ENCODE results near the gene SNAPC2.

The SNAPC2 gene

GRCh38 chr19:7919610-7920518, at the start of gene SNAPC2:
Gene SNAPC2 (plus strand): TSS chr19:7920338. CDS start chr19:7920367, 29 bp downstream.
- DNase-seq: peak; percentile 97

- DNase-seq: peak; percentile 57
Measured at GRCh38 chr19:7870571-7871436, 49.3 kb upstream of the SNAPC2 start.

GRCh38 chr19:7871437-7872305, 48.5 kb upstream of the SNAPC2 start:
- DNase-seq: peak; percentile 86

- DNase-seq: no peak
Measured at GRCh38 chr19:7872306-7873204, 47.6 kb upstream of the SNAPC2 start.

GRCh38 chr19:7873304-7874075, 46.6 kb upstream of the SNAPC2 start:
- DNase-seq: no peak

GRCh38 chr19:7874076-7874896, 45.9 kb upstream of the SNAPC2 start, which contains the start of gene PRR36:
Gene PRR36 (minus strand): TSS chr19:7874390. CDS start chr19:7873689, 701 bp downstream.
- peak; percentile 42 for DNase-seq

- DNase-seq: no peak
Measured at GRCh38 chr19:7874897-7875273, 45.3 kb upstream of the SNAPC2 start.

GRCh38 chr19:7877249-7877836, 42.8 kb upstream of the SNAPC2 start:
- no peak for DNase-seq

GRCh38 chr19:7879111-7879807, 40.9 kb upstream of the SNAPC2 start:
- no peak for DNase-seq

GRCh38 chr19:7879836-7880235, 40.3 kb upstream of the SNAPC2 start:
- DNase-seq: no peak

- no peak for DNase-seq
Measured at GRCh38 chr19:7881910-7882309, 38.2 kb upstream of the SNAPC2 start.

- no peak for DNase-seq
Measured at GRCh38 chr19:7883105-7883504, 37.0 kb upstream of the SNAPC2 start.

- no peak for DNase-seq
Measured at GRCh38 chr19:7883796-7884570, 36.2 kb upstream of the SNAPC2 start.

- no peak for DNase-seq
Measured at GRCh38 chr19:7885818-7886217, 34.3 kb upstream of the SNAPC2 start.

GRCh38 chr19:7887408-7888144, 32.6 kb upstream of the SNAPC2 start:
- no peak for DNase-seq

- DNase-seq: peak; percentile 60
Measured at GRCh38 chr19:7888145-7888825, 31.9 kb upstream of the SNAPC2 start, which contains the start of gene LRRC8E. Gene LRRC8E (plus strand): TSS chr19:7888510. CDS start chr19:7895604, 7,094 bp downstream.
